C4-2B (cell line): Measurements from ENCODE around the gene TADA1.

Source experiments
- CTCF ChIP-seq: fragments of 450-650 bp; conservative IDR thresholded peaks from 2 replicates; pipeline ENCODE4 v1.5.1; 2017; ENCODE audit warnings: mild to moderate bottlenecking
- ZFX ChIP-seq: fragments of 450-650 bp; IDR thresholded peaks from 2 replicates; pipeline ENCODE4 v1.6.1; 2017

GRCh38 chr1:166865926-166866325 lies 10.1 kb downstream of the TADA1 start:
- TF ChIP-seq CTCF (no peak), ZFX (no peak)
